Uterus (tissue), 2 donors: ENCODE results near the gene HPCA.

ENCODE experiments used
- POLR2A ChIP-seq, 2 donors: fragments of 450-650 bp; IDR thresholded peaks; one replicate each; pipeline ENCODE4 v1.6.1; 2016; ENCODE audit warnings: antibody characterized with exemption in 2 of 2, mild to moderate bottlenecking in 1 of 2, moderate library complexity in 1 of 2
- TF ChIP-seq, protein P1 (sequence below), 4 experiments: fragments of 200-600 bp in 2 of 4; fragments of 450-650 bp in 2 of 4; sonication (generic) in 2 of 4; IDR thresholded peaks; one replicate each; pipeline ENCODE4 v1.5.1; 2016 to 2019; ENCODE audit warnings: antibody characterized with exemption in 4 of 4, mild to moderate bottlenecking in 2 of 4, moderate library complexity in 1 of 4

DNA sequence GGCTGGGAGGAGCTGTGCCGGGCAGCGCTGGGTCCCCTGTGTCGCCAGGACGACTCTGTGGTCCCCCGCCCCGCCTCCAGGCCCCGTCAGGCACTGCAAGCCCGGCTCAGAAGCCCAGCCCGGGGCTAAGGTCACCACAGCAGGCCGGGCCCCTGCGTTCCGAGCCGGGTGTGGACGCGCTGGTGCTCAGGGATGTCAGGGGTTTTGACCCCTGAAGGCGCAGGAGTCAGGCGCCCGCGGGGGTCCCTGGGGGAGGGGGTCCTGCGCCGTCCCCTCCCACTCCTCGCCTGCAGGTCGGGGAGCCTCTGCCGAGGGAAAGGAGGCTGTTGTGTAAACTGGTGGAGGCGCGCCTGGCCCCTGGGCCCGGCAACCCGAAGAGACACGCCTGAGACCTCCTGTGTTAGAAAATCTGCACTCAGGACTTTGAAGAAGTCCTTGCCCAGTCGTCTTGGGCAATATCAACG lies 38.6 kb downstream of the HPCA start:
- TF ChIP-seq, protein P1, sequence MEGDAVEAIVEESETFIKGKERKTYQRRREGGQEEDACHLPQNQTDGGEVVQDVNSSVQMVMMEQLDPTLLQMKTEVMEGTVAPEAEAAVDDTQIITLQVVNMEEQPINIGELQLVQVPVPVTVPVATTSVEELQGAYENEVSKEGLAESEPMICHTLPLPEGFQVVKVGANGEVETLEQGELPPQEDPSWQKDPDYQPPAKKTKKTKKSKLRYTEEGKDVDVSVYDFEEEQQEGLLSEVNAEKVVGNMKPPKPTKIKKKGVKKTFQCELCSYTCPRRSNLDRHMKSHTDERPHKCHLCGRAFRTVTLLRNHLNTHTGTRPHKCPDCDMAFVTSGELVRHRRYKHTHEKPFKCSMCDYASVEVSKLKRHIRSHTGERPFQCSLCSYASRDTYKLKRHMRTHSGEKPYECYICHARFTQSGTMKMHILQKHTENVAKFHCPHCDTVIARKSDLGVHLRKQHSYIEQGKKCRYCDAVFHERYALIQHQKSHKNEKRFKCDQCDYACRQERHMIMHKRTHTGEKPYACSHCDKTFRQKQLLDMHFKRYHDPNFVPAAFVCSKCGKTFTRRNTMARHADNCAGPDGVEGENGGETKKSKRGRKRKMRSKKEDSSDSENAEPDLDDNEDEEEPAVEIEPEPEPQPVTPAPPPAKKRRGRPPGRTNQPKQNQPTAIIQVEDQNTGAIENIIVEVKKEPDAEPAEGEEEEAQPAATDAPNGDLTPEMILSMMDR (IDR thresholded peaks at IDR 0.05), result no peak
- TF ChIP-seq POLR2A (IDR thresholded peaks at IDR 0.05), result no peak
